ENCODE results near the gene PHC1.

DNA sequence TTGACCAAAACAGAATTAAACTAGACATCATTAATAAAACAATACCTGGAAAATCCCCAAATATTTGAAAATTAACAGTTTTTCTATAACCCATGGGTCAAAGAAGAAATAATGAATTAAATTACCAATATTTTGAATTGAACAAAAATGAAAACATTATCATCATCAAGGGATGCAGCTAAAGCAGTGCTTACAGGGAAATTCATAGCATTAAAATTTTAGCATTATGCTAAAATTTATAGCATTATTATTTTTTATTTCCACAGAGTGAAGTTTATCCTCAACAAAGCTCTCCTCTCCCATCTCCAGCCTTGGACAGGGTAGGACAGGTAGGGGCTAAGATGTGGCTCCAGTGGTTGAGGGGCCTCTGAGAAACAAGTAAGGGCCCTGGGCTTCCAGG lies 54.5 kb downstream of the PHC1 start:
- TF ChIP-seq POLR2A (IDR thresholded peaks at IDR 0.05; ENCODE audit: low read depth, low read length) (no peak), TAF1 (IDR thresholded peaks at IDR 0.05; ENCODE audit: low read depth, low read length) (no peak), POLR2AphosphoS5 (IDR thresholded peaks at IDR 0.05; ENCODE audit: low read depth, low read length) (no peak), SPI1 (IDR thresholded peaks at IDR 0.05; ENCODE audit: low read depth, low read length) (no peak), PAX5 (IDR thresholded peaks at IDR 0.05; ENCODE audit: insufficient read depth, low read length, severe bottlenecking) (no peak), POU2F2 (IDR thresholded peaks at IDR 0.05; ENCODE audit: low read depth, low read length) (no peak)
